ENCODE results near the gene KRT80.
A peak's percentile ranks its signal among the peaks of the same experiment; 100 is the strongest.
"Not testable (repeated sequence)": the region's sequence is repeated elsewhere in the genome, so short reads cannot be mapped to it uniquely, and the experiment has no call there.

Gene KRT80

GRCh38 chr12:52191841-52192791, at the start of gene KRT80:
KRT80 (minus strand) TSS chr12:52192014; CDS start chr12:52191902, 112 bp downstream.
- intact Hi-C loops (cut with DNase I) = no loop called here
- DNase-seq = peak in 7 of 10 donors; percentile 48 to 94 (median 70)

DNA sequence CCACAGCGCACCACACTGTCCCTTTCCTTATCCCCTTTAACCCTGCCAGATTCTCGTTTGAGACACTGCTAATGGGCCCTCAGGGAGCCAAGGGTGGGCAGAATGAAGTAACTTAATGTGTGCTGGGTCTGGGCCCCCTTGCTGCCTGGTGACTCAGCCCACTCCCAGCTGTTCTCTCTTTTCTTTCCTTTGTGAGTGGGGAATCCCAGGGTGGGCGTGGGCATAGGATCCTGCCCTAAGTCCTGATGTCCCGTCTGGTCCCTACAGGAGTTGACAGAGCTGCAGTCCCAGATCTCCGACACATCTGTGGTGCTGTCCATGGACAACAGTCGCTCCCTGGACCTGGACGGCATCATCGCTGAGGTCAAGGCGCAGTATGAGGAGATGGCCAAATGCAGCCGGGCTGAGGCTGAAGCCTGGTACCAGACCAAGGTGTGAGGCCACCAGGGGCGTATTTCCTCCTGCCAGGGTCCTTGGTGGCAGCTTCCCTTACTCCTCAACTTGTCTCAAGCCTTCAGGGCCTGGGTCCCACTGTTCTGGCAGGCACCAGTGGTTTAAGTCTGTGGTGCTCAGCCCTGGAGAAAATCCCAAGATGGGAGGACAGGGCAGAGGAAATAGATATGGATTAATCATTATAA, 49.5 kb upstream of the KRT80 start:
- no peak for DNase-seq

GRCh38 chr12:52240247-52240646, 48.4 kb upstream of the KRT80 start:
- DNase-seq; intact Hi-C loops (cut with DNase I): not testable (repeated sequence)

More for the DNA sequence above, 49.5 kb upstream of the KRT80 start:
- intact Hi-C loops (cut with DNase I) = no loop called here

- intact Hi-C loops (cut with DNase I) = no loop called here
- DNase-seq = no peak
These were observed 48.0 kb upstream of the KRT80 start for GRCh38 chr12:52239767-52240166.

GRCh38 chr12:52238916-52239646, 47.3 kb upstream of the KRT80 start:
- DNase-seq = no peak
- intact Hi-C loops (cut with DNase I) = no loop called here

- intact Hi-C loops (cut with DNase I) = no loop called here
- DNase-seq = no peak
These were observed 46.5 kb upstream of the KRT80 start for GRCh38 chr12:52238207-52238840.

DNA sequence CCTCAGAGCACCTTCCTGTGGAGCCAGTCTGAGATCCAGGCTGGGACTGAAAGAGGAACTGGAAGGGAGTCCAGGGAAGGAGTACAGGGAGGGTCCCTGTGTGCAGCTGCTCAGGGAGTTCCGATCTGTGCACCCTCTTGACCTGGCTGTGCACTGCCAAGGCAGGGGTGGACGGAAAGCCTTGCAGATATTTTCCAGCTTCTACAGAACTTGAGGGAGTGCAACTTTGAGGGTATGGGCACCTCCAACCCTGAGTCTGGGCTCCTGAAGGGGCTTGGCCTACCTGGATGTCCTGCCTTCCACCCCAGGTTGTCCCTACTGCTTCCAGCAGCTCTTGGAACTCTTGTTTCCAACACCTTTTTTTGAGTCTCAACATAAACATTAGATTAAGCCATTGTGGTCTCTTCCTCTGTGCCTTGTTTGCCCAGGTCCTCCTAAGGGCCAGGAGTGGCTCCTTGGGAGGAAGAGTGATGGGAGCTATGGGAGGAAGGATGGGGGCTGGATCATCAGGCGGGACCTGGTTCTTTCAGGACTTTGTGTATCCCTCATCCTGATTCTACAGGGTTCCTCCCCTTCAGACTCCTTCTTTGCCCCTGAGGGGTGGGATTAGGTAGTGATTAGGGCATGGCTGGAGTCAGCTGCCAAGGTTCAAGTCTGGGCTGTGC, 44.7 kb upstream of the KRT80 start:
- intact Hi-C loops (cut with DNase I) = no loop called here
- DNase-seq = no peak

GRCh38 chr12:52235822-52236361, 44.1 kb upstream of the KRT80 start:
- intact Hi-C loops (cut with DNase I) = no loop called here
- DNase-seq = no peak

- intact Hi-C loops (cut with DNase I) = no loop called here
These were observed 43.4 kb upstream of the KRT80 start for GRCh38 chr12:52235001-52235764.

DNA sequence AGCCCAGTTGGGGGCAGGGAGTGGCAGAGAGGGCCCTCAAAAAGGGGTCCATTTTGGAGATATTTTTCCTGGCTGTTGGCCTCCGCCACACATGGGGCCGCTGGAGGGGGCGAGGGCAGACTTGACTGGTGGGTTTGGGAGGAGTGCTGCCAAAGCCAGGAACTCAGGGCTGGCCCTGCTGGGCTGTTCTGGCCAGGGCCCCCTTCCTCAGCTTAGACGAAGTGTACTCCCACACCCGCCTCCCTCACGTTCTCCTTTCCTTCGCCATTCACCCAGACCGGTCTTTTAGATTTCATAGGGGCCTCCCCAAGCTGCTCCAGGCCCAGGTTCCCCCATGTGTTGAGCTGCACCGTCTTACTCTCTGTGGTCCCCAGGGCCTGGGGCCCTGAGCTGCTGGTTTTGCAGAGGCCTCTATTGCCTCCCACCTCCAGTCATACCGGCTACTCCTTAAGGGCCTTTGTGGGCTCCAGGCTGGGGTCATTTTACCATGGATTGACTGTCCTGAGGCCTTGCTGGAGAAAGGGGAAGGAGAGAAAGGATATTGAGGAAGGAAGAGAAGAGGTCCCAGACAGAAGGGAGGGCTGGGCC, 42.5 kb upstream of the KRT80 start:
- no peak for DNase-seq
- intact Hi-C loops (cut with DNase I) = no loop called here

More at GRCh38 chr12:52235001-52235764, 43.4 kb upstream of the KRT80 start:
- DNase-seq = no peak

GRCh38 chr12:52233462-52234207, 41.8 kb upstream of the KRT80 start:
- DNase-seq = no peak
- intact Hi-C loops (cut with DNase I) = no loop called here

DNA sequence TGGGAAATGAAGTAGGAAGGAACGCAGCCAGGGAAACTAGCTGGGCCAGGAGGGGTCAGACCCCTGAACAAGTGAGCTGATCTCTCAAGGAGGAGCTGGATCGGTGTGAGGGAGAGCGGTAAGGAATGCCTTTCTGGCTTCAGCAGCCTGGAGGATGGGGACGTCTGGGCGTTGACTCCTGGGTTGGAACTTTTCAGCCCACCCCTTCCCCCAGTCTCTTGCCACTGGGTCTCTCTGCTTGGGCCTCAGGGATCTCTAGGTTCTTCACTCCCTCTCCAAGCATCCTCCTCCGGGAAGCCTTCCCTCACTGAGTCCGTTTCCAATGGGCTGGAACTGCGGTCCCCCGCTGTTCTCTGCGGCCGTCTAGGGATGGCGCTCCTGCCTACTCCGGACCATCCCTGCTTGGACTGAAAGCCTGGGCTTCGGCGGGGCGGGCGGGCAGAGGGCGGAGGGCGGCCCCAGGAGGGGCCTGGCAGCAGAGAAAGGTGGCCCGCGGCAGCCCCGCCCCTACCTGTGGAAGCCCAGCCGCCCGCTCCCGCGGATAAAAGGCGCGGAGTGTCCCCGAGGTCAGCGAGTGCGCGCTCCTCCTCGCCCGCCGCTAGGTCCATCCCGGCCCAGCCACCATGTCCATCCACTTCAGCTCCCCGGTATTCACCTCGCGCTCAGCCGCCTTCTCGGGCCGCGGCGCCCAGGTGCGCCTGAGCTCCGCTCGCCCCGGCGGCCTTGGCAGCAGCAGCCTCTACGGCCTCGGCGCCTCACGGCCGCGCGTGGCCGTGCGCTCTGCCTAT, 41.1 kb upstream of the KRT80 start, which contains the start of gene KRT7:
Gene KRT7, plus strand, starts transcription at position 570 of the 788 bp plus-strand sequence. Its CDS starts 54 bp downstream, at position 624.
- DNase-seq = no peak
- intact Hi-C loops (cut with DNase I) = no loop called here

DNA sequence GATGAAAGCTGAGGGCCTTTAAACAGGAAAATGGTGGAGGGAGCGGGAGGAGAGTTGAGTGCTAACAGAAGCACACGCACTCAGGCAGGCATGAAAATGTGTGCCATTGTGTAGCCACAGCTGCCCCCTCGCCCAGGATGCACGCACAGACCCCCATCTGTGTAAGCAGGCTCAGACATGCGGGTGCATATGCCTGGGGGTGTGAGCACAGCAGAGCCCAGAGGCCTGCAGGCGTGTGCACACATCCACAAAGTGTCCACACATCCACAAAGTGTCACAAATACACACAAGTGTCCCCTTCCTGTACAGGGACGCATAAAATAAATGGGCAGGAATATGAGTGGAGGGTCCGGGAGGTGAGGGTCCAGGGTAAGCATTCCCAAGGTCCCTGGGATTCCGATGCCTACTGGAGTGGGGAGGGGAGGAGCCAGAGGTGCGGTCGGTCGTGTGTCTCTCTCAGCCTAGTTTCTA, 40.4 kb upstream of the KRT80 start:
- intact Hi-C loops (cut with DNase I) = no loop called here
- DNase-seq = no peak

GRCh38 chr12:52231305-52232202, 39.7 kb upstream of the KRT80 start:
- intact Hi-C loops (cut with DNase I) = no loop called here
- no peak for DNase-seq

GRCh38 chr12:52230364-52231281, 38.8 kb upstream of the KRT80 start:
- intact Hi-C loops (cut with DNase I) = no loop called here
- no peak for DNase-seq

Measured in posterior cingulate gyrus (tissue), 11 donors.